Caki2 (cell line): ENCODE data around the gene MTG1. TPM values are rescaled to one million over a fixed set of nuclear protein-coding genes. Genes with fewer than 3 reads are reported as not detected.
"Not testable (repeated sequence)": the region's sequence is repeated elsewhere in the genome, so short reads cannot be mapped to it uniquely, and the experiment has no call there.

Experiments used
- DNase-seq: peaks from one replicate; pipeline ENCODE4 v3.0.0-alpha.2; 2015; ENCODE audit warnings: low read depth
- in situ Hi-C: cut with HindIII; loops from 2 replicates; pipeline ENCODE4 v1.10.0; 2016; ENCODE audit warnings: low sequenced_read_pairs, low pct_unique_long_range_greater_than_20kb, mixed read lengths
- total RNA-seq: library from RNA; depleted of rRNA; stranded (reverse); fragments of >200 nt; shearing (Covaris generic); gene quantifications from 2 replicates; pipeline ENCODE4 v1.2.3, GENCODE V29; 2014; ENCODE audit warnings: low replicate concordance

Gene MTG1
- total RNA-seq, 1 experiment from 2014 or later: 65.6 TPM

DNA sequence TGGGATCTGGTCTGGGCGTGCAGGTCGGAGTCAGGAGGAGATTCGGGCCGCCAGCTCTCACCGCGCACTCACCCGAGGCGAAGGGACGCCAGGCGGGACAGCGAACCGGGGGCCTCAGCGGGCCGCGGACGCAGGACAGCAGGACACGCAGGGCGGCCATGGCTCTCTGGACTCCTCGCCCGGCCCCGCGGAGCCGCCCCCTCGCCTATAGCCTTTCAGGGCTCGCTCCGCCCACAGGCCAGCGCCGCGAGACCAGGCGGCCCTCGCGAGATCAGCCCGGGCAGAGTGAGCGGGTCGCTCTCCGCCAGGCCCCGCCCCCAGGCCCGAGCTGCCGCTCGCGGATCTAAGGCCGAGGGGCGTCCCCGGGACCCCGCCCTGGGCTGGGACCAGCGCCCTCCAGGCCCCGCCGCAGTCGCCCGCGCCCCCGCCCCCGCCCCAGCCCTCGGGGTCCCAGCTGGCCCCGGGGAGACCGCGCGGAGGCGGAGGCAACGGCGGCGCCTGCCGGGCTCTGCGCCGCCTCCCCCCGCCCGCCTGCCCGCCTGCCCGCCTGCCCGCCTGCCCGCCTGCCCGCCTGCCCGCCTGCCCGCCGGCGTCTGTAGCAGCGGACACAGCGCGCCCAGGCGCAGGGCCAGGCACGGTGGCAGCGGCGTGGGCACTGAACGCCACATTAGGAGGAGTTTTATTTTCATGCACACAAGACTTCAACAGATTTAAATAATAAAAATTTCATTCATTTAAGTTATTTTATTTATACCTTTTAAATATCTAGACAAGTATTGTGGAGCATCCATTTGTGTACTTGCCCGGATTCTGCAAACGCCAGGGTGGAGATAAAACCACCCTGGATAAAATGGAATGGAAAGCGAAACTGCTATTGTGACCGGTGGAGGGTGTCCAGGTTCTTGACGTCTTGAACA lies 20.5 kb upstream of the MTG1 start, which contains the start of gene ECHS1:
Gene ECHS1, minus strand, starts transcription at position 181 of the 917 bp plus-strand sequence. Its CDS starts 21 bp downstream, at position 160.
- DNase-seq: peak; percentile 87
- in situ Hi-C loops: no loop called here

DNA sequence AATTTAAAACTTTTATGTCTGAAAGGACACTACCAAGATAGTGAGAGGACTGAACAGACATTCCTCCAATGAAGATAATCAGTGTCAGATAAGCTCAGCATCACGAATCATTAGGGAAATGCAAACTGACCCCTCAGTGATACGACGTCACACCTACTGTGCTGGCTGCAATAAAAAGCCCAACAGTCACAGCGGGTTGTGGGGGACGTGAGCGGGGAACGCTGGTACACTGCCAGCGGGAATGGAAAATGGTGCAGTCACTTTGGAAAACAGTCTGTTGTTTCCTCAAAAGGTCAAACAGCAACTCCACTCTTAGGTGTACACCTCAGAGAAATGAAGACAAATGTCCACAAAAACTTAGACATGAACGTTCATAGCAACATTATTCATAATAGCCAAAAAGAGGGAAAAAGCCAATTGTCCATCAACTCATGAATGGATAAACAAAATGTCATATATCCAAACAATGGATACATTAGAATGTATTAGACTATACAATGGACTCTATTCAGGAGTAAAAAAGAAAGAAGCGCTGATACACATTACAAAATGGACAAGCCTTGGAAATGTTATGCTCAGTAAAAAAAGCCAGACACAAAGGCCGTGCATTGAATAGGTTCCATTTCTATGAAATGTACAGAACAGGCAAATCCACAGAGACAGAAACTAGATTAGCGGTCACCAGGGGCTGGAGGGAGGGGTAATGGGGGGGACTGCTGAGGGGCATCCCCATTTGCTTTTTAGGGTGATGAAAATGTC lies 18.4 kb upstream of the MTG1 start:
- in situ Hi-C loops: no loop called here
- DNase-seq: no peak

DNA sequence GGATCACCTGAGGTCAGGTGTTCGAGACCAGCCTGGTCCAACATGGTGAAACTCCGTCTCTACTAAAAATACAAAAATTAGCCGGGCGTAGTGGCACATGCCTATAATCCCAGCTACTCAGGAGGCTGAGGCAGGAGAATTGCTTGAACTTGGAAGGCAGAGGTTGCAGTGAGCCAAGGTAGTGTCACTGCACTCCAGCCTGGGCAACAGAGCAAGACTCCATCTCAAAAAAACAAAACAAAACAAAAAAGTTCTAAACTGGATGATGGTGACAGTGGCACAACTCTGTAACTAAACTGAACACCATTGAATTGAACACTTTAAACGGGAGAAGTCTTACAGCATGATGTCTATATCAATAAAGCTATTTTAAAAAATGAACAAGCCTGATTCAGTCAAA lies 17.8 kb upstream of the MTG1 start:
- in situ Hi-C loops: not testable (repeated sequence)

DNA sequence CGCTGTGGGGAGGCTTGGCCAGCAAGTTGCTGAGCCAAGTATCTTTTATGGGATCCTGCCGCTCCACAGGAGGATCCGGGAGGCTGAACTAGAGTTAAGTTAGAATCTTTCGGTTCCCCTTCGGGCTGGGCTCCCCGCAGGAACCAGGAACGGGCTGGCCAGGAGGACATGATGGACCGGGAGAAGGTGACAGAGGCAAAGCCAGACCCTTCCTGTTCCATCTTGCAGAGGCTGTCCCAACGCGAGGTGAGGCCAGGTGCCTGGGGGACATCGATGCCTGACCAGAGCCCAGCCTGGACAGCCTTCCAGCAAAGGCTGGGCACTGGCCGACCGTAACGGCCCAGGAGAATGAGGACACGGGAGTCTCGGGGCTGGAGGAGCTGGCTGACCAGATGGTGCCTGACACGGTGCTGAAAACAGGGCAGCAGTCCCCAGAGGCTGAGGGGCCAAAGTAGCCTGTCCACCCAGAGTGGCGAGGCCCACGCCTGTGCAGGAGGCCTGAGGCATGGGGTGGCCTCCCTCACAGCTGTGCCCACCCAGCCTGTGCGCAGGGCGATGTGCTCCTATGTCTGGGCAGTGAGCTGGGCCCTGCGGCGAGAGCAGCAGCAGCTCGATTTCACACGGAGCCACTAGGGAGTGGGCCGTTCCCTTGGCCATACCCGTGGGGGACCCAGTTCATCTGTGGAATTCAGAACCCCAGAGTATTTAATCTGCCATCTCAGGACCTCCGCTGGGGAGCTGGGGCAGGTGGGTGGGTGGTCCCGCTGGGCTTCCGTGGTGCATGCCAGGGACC lies 16.7 kb upstream of the MTG1 start:
- no peak for DNase-seq
- in situ Hi-C loops: no loop called here

More for the DNA sequence above, 17.8 kb upstream of the MTG1 start:
- DNase-seq: not testable (repeated sequence)

DNA sequence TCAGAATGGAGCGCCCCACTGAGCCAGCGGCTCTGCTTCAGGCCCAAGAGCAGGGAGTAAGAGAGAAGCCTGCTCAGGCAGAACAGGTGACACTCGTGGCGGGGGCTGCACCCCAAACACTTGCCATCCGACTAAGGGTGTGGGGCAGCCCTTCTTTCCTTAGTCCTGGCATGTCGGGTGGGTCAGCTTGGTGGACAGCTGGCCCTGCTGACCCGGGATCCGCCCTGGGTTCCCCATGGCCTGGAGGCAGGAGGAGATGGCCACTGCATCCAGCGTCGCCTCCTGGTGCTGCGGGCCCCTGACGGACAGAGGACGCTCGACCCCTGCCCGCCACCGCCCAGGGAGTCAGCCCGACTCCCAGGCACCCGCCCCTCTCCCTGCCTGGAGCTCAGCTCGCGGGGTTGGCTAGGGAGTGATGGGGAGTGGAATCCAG lies 16.1 kb upstream of the MTG1 start:
- DNase-seq: no peak
- in situ Hi-C loops: no loop called here

DNA sequence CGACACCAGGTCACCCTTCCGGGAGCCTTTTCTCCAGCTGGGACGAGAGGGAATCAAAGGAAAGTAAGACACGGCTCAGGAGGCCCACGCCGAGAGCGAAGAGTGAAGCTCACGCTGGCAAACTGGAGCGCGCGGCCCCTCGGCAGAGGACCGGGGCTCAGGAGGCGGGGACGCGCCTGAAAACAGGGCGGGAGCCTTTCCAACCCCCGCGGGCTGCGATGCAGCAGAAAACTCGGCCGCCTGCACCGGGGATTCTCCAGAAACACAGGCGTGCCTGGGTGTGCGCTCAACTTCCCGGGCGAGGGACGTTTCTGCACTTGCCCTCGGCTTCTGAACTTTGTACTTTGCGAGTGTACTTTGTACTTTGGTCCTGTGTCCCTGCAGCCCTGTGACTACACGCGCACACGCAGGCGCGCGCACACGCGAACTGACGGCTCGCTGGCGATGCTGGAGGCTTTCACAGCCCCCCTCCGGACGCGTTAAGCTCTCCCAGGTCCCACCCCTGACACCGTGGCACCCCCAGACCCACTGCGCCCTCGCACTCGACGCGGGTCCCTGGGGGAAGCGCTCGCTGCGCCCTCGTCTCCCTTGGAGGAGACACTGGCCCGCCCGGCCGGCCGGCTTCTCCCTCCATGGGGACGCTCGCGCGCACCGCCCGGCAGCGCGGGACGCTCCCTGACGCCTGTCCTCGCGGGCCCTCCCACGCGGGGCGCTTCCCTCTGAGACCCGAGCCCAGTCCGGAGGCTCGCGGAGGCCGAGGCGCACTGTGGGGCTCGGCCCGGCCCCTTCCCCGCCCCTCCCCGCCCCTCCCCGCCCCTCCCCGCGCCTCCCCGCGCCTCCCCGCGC lies 15.5 kb upstream of the MTG1 start:
- peak; percentile 61 for DNase-seq
- in situ Hi-C loops: no loop called here

DNA sequence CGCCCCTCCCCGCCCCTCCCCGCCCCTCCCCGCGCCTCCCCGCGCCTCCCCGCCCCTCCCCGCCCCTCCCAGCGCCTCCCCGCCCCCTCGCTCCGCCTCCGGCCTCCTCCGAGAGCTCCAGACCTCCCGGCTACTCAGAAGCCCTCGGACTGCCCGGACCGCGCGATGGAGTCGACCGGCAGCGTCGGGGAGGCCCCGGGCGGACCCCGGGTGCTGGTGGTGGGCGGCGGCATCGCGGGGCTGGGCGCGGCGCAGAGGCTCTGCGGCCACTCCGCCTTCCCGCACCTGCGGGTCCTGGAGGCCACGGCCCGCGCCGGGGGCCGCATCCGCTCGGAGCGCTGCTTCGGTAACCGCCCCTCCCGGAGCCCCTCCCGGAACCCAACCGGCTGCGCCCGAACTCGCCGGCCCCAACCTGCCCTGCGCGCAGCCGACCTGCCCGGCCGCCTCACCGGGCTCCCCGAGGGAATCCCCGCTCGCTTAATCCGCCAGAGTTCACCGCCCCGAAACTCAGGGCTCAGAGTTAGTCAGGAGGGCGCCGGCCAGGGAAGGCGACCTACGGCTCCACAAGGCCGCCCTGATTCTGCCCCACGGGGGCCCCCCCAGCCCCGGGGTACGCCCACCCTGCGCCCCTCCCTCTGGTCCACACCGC lies 14.7 kb upstream of the MTG1 start, which contains the start of gene PAOX:
Gene PAOX, plus strand, starts transcription at position 111 of the 649 bp plus-strand sequence. Its CDS starts 55 bp downstream, at position 166.
- in situ Hi-C loops: no loop called here
- DNase-seq: peak; percentile 43

DNA sequence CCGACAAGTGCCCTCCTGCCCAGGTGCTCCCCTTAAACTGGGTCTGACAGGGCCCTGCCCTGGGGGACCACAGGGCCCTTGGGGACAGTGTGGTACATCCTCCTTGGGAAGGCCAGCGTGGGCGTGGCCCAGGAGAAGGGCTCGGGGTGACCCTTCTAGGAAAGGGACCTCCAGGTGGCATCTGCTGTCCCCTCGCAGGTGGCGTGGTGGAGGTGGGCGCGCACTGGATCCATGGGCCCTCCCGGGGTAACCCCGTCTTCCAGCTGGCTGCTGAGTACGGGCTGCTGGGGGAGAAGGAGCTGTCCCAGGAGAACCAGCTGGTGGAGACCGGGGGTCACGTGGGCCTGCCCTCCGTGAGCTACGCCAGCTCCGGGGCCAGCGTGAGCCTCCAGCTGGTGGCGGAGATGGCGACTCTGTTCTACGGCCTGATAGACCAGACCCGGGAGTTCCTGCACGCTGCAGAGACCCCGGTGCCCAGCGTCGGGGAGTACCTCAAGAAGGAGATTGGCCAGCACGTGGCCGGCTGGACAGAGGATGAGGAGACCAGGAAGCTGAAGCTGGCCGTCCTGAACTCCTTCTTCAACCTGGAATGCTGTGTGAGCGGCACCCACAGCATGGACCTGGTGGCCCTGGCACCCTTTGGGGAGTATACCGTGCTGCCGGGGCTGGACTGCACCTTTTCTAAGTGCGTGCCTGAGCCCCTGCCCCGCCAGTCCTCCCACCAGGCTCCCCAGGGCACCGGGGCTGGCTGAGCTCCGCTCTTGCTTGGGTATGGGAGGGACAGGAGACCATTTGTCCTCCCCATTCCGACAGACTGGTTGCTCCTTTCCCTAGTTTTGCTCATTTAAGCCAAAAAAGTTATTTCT lies 13.9 kb upstream of the MTG1 start:
- in situ Hi-C loops: no loop called here
- DNase-seq: no peak

DNA sequence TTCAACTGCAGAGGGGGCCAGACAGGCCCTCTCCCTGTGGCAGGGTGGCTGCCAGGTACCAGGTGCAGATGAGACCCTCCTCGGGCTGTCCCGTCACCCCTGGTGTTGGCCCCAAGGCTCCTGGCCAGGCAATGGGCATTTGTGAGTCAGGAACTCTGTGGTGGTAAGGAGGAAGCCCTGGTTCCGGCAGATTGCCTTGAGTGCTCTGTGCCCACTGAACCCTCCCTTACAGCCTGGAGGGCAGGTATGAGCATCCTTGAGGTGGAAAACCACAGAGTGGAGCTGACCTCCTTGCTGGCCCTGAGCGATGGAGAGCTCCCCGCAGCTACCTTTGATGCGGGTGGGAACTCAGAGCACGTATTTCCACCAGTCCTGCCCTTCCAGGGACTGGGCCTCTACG lies 12.9 kb upstream of the MTG1 start:
- in situ Hi-C loops: no loop called here

DNA sequence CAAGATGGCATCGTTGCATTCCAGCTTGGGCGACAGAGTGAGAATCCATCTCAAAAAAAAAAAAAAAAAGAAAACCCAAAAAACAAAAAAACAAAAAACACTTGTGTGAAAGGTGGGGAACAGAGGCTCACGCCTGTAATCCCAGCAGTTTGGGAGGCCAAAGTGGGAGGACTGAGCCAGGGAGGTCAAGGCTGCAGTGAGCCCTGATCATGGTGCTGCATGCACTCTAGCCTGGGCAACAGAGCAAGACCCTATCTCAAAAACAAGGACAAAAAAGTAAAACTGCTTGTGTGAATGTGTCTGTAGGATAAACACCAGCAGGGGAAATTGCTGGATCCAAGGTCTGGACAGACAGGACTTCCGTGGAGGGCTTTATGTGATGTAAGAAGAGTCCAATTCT lies 10.4 kb upstream of the MTG1 start:
- in situ Hi-C loops: no loop called here
- no peak for DNase-seq

More for the DNA sequence above, 12.9 kb upstream of the MTG1 start:
- DNase-seq: no peak

DNA sequence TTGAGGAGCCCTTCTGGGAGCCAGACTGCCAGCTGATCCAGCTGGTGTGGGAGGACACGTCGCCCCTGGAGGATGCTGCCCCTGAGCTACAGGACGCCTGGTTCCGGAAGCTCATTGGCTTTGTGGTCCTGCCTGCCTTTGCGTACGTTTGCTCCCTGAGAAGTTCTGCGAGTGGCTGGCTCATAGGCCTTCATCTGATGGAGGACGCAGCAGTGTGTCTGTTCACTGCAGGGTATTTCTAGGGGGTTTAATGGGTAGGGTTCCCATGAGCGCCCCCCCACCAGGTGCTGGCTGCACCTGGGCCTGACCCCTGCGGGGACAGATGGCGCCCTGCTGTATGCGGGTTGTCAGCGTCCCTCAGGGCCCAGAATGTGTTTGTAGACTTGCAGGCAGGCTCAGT lies 9.9 kb upstream of the MTG1 start:
- in situ Hi-C loops: no loop called here
- no peak for DNase-seq

DNA sequence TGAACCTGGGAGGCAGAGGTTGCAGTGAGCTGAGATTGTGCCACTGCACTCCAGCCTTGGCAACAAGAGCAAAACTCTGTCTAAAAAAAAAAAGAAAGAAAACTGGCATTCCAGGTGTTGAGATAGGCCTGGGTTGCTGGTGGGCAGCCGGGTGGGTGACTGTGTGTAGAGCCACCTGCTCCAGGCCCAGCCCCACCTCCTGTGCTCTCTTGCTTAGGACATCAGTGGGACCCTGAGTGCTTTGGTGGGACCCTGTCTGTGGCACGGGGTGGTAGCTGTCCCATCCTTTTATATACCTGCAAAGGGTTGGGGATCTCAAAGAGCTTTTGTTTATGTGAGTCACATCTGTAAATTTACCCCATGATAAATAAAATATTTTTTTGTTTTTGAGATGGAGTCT lies 8.7 kb upstream of the MTG1 start:
- in situ Hi-C loops: no loop called here

DNA sequence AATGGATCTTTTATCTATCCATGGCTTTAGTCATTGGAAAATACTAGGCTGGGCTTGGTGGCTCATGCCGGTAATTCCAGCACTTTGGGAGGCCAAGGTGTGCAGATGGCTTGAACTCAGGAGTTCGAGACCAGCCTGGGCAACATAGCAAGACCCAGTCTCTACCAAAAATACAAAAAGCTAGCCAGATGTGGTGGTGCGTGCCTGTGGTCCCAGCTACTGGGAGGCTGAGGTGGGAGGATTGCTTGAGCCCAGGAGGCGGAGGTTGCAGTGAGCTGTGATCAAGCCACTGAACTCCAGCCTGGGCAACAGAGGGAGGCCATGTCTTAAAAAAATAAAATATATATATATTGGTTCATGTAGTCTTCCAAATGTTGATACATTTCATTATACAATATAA lies 7.0 kb upstream of the MTG1 start:
- in situ Hi-C loops, DNase-seq: not testable (repeated sequence)

More for the DNA sequence above, 8.7 kb upstream of the MTG1 start:
- DNase-seq: no peak

DNA sequence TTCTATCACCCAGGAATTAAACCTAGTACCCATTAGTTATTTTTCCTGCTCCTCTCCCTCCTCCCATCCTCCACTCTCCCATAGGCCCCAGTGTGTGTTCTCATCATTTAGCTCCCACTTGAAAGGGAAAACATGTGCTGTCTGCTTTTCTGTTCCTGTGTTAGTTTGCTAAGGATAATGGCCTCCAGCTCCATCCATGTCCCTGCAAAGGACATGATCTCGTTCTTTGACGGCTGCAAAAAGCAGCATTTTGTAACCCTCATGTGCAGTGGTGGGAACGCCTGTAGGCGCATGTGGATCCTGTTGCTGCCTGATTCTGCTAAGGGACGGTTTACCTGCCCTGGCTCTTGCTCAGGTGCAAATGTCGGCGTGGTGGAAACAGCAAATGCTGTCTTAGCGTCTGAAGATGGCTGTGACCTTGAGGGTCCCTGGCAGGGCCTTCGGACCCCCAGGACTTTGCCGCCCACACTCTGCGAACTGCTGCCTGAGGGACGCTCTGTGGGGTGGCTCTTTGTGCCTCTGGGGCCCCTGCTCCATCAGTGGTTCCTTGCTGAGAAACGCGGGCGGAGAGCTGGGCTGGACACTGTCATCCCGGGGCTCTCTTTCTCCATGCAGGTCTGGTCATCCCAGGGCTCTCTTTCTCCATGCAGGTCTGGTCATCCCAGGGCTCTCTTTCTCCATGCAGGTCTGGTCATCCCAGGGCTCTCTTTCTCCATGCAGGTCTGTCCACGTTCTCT lies 5.6 kb upstream of the MTG1 start:
- no peak for DNase-seq
- in situ Hi-C loops: no loop called here

DNA sequence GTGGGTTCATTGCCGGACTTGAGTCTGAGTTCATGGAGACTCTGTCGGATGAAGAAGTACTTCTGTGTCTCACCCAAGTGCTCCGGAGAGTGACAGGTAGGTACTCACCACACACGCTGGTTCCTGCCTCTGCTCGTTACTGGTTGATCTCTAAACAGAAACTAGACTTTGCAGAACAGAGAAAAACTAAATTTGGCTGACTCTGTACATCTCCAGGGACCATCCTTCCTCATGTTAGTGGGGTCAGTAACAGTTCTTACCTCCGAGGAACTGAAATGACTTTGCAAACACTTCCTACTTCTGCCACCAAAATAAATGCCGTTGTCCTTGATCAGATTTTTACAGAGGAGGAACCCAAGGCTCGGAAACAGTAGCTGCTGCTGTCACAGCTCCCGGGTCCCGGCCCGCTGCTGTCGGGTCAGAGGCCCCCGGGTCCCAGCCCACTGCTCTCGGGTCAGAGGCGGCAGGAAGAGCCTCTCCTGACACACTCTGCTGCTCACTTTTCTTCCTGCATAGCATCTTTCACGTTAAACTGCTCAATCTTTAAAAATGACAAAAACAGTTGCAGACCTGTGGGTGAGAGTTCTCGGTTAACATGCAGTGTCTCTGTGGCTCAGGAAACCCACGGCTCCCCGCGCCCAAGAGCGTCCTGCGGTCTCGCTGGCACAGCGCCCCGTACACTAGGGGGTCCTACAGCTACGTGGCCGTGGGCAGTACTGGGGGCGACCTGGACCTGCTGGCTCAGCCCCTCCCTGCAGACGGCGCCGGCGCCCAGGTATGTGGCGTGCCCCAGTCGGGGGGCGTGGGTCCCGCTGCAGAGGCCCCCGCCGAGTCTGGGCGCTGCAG lies 4.8 kb upstream of the MTG1 start:
- in situ Hi-C loops: no loop called here
- no peak for DNase-seq
